ENCODE results near the gene RHOBTB3. TPM values are rescaled to one million over a fixed set of nuclear protein-coding genes. Genes with fewer than 3 reads are reported as not detected.

Gene RHOBTB3
- total RNA-seq, 4 donors from 2014 or later: 70.6 to 126 (median 80.1) TPM

- no peaks in the 10 kb centered on the region for H3K27me3 ChIP-seq
- H3K4me1 ChIP-seq: no peaks in the 10 kb centered on the region
- no peaks in the 10 kb centered on the region for H3K36me3 ChIP-seq
- H3K27ac ChIP-seq: no peak overlapping the region
- H3K4me3 ChIP-seq: no peak overlapping the region
- TF ChIP-seq, protein P1, sequence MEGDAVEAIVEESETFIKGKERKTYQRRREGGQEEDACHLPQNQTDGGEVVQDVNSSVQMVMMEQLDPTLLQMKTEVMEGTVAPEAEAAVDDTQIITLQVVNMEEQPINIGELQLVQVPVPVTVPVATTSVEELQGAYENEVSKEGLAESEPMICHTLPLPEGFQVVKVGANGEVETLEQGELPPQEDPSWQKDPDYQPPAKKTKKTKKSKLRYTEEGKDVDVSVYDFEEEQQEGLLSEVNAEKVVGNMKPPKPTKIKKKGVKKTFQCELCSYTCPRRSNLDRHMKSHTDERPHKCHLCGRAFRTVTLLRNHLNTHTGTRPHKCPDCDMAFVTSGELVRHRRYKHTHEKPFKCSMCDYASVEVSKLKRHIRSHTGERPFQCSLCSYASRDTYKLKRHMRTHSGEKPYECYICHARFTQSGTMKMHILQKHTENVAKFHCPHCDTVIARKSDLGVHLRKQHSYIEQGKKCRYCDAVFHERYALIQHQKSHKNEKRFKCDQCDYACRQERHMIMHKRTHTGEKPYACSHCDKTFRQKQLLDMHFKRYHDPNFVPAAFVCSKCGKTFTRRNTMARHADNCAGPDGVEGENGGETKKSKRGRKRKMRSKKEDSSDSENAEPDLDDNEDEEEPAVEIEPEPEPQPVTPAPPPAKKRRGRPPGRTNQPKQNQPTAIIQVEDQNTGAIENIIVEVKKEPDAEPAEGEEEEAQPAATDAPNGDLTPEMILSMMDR (IDR thresholded peaks at IDR 0.05): no peak
- TF ChIP-seq POLR2A (IDR thresholded peaks at IDR 0.05): no peak
- no peaks in the 10 kb centered on the region for H3K9me3 ChIP-seq
- DNase-seq: no peak
- intact Hi-C loops (cut with DNase I; ENCODE audit: low total_unique reads): loop anchor here (5.0 kb wide), 1 partner anchor 65 kb away; no protein-coding TSS in a partner anchor
Measured at GRCh38 chr5:95782181-95782580, 51.0 kb downstream of the RHOBTB3 start.

DNA sequence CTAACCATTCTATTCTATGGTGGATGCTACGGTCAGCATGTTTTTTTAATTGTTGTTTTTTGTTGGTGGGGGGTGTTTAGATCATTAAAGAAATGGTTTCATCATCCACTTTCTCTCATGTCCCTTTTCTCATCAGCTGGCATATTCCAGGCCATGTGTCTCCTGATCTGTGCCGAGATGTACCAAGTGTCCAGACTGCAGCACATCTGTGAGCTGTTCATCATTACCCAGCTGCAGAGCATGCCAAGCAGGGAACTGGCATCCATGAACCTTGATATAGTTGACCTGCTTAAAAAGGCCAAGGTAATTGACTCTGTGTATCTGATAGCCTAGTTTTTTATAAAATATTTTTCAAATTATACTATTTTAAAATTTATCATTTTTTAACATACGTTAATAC, 52.5 kb downstream of the RHOBTB3 start:
- Histone ChIP-seq H3K36me3 (no peaks in the 10 kb centered on the region), H3K4me1 (no peaks in the 10 kb centered on the region), H3K27ac (no peak overlapping the region), H3K27me3 (no peaks in the 10 kb centered on the region), H3K9me3 (no peaks in the 10 kb centered on the region), H3K4me3 (no peak overlapping the region)
- intact Hi-C loops (cut with DNase I; ENCODE audit: low total_unique reads): loop anchor here (5.0 kb wide), 1 partner anchor 64 kb away; no protein-coding TSS in a partner anchor
- TF ChIP-seq POLR2A (IDR thresholded peaks at IDR 0.05): no peak
- TF ChIP-seq, protein P1 (IDR thresholded peaks at IDR 0.05): no peak
- DNase-seq: no peak

DNA sequence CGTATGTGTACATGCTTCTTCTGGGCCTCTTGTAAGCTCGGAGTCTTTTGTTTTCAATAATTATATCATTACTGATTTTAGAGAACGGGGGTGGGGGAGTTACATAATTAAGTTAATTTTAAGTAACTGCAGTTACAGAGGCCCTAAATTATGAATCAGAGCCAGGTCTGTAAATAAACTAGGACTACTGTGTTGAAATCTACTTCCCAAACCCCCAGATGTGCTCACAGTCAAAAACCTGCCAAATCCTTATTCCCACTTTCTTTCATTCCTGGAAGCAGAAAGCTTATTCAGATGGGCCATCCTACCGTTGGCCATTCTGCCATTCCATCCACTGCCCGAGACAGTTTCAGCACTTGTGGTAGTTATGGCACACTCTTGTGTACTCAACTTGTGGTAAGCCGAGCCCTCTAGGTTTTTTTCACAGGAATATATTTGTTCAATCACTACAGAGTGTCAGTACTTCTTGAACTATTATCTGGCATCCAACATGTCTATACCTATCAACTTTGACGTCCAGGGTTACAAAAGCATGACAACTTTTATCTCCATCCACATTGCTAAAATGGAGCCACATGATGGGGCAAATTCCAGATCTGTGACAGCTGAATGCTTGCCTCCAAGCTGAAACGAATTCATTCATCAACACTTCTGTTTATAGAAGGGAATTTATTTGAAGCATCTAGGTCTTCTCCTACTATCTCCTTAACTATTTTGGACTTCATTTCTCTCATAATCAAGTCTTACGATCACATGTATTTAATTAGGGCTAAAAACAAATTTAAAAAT, 53.6 kb downstream of the RHOBTB3 start:
- Histone ChIP-seq H3K36me3 (no peaks in the 10 kb centered on the region), H3K4me3 (no peak overlapping the region), H3K9me3 (no peaks in the 10 kb centered on the region), H3K27ac (no peak overlapping the region), H3K27me3 (no peaks in the 10 kb centered on the region), H3K4me1 (no peaks in the 10 kb centered on the region)
- TF ChIP-seq, protein P1 (IDR thresholded peaks at IDR 0.05): no peak
- DNase-seq: no peak
- intact Hi-C loops (cut with DNase I; ENCODE audit: low total_unique reads): loop anchor here (5.0 kb wide), 1 partner anchor 63 kb away; no protein-coding TSS in a partner anchor

- Histone ChIP-seq H3K9me3 (no peaks in the 10 kb centered on the region), H3K4me1 (no peaks in the 10 kb centered on the region), H3K27me3 (no peaks in the 10 kb centered on the region), H3K27ac (no peak overlapping the region), H3K4me3 (no peak overlapping the region), H3K36me3 (no peaks in the 10 kb centered on the region)
- no peak for DNase-seq
- intact Hi-C loops (cut with DNase I; ENCODE audit: low total_unique reads): no loop called here
- TF ChIP-seq, protein P1 (IDR thresholded peaks at IDR 0.05): no peak
- TF ChIP-seq POLR2A (IDR thresholded peaks at IDR 0.05): no peak
Measured at GRCh38 chr5:95786821-95787418, 55.8 kb downstream of the RHOBTB3 start.

DNA sequence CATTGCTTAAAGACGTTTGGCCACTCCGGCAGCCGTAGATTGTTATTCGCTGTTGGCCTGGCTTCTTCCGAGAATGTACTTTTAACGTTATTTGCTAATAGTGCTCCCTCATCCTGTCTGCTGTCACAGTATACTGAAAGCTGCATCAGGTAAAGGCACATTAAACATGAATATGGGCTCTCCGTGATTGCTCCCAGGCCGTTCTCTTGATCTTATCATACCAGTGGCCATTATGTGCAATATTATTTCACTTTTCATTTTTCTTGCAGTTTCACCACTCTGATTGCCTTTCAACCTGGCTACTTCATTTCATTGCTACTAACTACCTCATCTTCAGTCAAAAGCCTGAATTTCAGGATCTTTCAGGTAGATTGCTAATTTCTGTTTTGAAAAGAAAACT, 57.4 kb downstream of the RHOBTB3 start:
- no peaks in the 10 kb centered on the region for H3K36me3 ChIP-seq
- intact Hi-C loops (cut with DNase I; ENCODE audit: low total_unique reads): no loop called here

More for the DNA sequence above, 57.4 kb downstream of the RHOBTB3 start:
- H3K4me3 ChIP-seq: no peak overlapping the region
- TF ChIP-seq, protein P1 (IDR thresholded peaks at IDR 0.05): no peak
- TF ChIP-seq POLR2A (IDR thresholded peaks at IDR 0.05): no peak
- no peaks in the 10 kb centered on the region for H3K4me1 ChIP-seq
- H3K9me3 ChIP-seq: no peaks in the 10 kb centered on the region
- H3K27ac ChIP-seq: no peak overlapping the region
- DNase-seq: no peak
- no peaks in the 10 kb centered on the region for H3K27me3 ChIP-seq

All from uterus (tissue), 4 donors.